Effector memory CD8-positive, alpha-beta T cell (primary cell): ENCODE measurements around the gene KIF5B.
"Not testable (repeated sequence)": the region's sequence is repeated elsewhere in the genome, so short reads cannot be mapped to it uniquely, and the experiment has no call there.

Source experiments
- ATAC-seq: fragments of 150-1000 bp; cut with Tn5 transposase; replicated peaks from 2 replicates; pipeline ENCODE4 v1.10.0; 2021; ENCODE audit warnings: mild to moderate bottlenecking, moderate library complexity
- DNase-seq, 3 experiments: peaks; one replicate each; pipeline ENCODE4 v3.0.0; 2021
- H3K27ac Mint-ChIP-seq, 2 donors: one replicate each; pipeline ENCODE4 v1.8.0; 2022; ENCODE audit warnings: mild to moderate bottlenecking in 2 of 2, mixed read lengths in 2 of 2, moderate library complexity in 2 of 2
- H3K27me3 Mint-ChIP-seq, 2 donors: one replicate each; pipeline ENCODE4 v1.8.0; 2022; ENCODE audit warnings: mixed read lengths in 2 of 2
- H3K36me3 Mint-ChIP-seq: one replicate; pipeline ENCODE4 v1.8.0; 2022; ENCODE audit warnings: mild to moderate bottlenecking, moderate library complexity, mixed read lengths; ENCODE audit not compliant: insufficient read depth
- H3K4me1 Mint-ChIP-seq, 2 donors: one replicate each; pipeline ENCODE4 v1.8.0; 2022; ENCODE audit warnings: low read depth in 2 of 2, mixed read lengths in 2 of 2
- H3K4me3 Mint-ChIP-seq, 2 donors: one replicate each; pipeline ENCODE4 v1.8.0; 2022; ENCODE audit warnings: mild to moderate bottlenecking in 2 of 2, mixed read lengths in 2 of 2, moderate library complexity in 2 of 2
- H3K9me3 Mint-ChIP-seq, 2 donors: one replicate each; pipeline ENCODE4 v1.8.0; 2022; ENCODE audit warnings: mixed read lengths in 2 of 2
- total RNA-seq, 9 experiments: gene quantifications; one replicate each; lab custom pipeline; 2026; lab: John Stamatoyannopoulos, UW

KIF5B gene
- total RNA-seq: 200 to 417 (median 312) reads per million in 9 experiments

- H3K4me1 Mint-ChIP-seq: peaks cover 21 to 46% of the 10 kb centered on the region in 2 donors
- ATAC-seq (peak; percentile 80), DNase-seq (peak; percentile 78 to 83 (median 79))
- peaks cover 20% of the 10 kb centered on the region for H3K36me3 Mint-ChIP-seq
- no peaks in the 10 kb centered on the region for H3K9me3 Mint-ChIP-seq
- H3K4me3 Mint-ChIP-seq: peak within 1 kb of the TSS; percentile 96 to 99
- H3K27me3 Mint-ChIP-seq: no peaks in the 10 kb centered on the region
- peak within 1 kb of the TSS; percentile 94 to 95 for H3K27ac Mint-ChIP-seq
Measured at GRCh38 chr10:32056136-32057035, at the start of gene KIF5B. KIF5B (minus strand) TSS chr10:32056425; CDS start chr10:32055973, 452 bp downstream.

DNA sequence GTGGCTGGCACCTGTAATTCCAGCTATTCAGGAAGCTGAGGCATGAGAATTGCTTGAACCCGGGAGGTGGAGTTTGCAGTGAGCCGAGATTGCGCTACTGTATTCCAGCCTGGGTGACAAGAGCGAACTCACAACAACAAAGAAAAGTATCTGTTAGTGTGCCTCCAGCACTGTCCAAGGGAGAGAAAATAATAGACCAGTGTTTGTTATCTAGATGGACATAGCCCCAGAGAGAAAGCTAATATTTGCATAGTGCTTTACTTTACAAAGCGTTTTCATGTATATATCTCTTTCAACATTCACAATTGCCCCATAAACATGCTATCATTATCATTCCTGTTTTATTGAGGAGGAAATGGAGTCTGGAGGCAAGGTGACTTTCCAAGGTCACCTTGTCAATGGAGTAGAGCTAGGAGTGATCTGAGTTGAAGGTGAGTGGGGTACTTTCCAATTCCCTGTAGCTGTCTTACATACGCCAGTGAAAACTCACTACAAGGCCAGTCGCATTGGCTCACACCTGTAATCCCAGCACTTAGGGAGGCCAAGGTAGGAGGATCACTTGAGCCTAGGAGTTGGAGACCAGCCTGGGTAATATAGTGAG, 49.7 kb upstream of the KIF5B start:
- DNase-seq: no peak
- Mint-ChIP-seq H3K4me1 (no peaks in the 10 kb centered on the region), H3K27ac (no peak overlapping the region), H3K36me3 (no peaks in the 10 kb centered on the region), H3K9me3 (no peaks in the 10 kb centered on the region), H3K27me3 (peaks cover 13 to 33% of the 10 kb centered on the region in 2 donors), H3K4me3 (no peak overlapping the region)
- no peak for ATAC-seq

- Mint-ChIP-seq H3K4me3 (no peak overlapping the region), H3K36me3 (no peaks in the 10 kb centered on the region), H3K27me3 (peaks cover 13 to 33% of the 10 kb centered on the region in 2 donors), H3K27ac (no peak overlapping the region), H3K9me3 (no peaks in the 10 kb centered on the region), H3K4me1 (no peaks in the 10 kb centered on the region)
- DNase-seq (no peak), ATAC-seq (no peak)
Measured at GRCh38 chr10:32104622-32105509, 48.6 kb upstream of the KIF5B start.

- H3K27ac Mint-ChIP-seq: no peak overlapping the region
- DNase-seq (no peak), ATAC-seq (no peak)
- H3K27me3 Mint-ChIP-seq: peaks cover 13 to 33% of the 10 kb centered on the region in 2 donors
- H3K4me1 Mint-ChIP-seq: no peaks in the 10 kb centered on the region
- H3K4me3 Mint-ChIP-seq: no peak overlapping the region
- H3K36me3 Mint-ChIP-seq: no peaks in the 10 kb centered on the region
- H3K9me3 Mint-ChIP-seq: no peaks in the 10 kb centered on the region
Measured at GRCh38 chr10:32104181-32104580, 48.0 kb upstream of the KIF5B start.

DNA sequence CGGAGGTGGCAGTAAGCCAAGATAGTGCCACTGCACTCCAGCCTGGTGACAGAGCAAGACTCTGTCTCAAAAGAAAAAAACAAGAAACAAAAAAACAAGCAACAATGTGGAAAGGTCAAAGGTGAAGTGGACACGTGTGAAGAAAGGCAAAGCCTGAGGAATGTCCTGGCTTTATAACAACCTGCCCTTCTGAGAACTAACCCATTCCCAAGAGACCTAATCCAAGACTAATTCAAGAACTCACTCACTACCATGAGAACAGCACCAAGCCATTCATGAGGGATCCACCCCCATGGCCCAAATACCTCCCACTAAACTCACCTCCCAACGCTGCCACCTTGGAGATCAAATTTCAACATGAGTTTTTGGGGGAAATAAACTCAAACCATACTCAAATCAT, 47.5 kb upstream of the KIF5B start:
- no peaks in the 10 kb centered on the region for H3K4me1 Mint-ChIP-seq
- no peak for DNase-seq
- no peak overlapping the region for H3K27ac Mint-ChIP-seq

GRCh38 chr10:32098566-32099259, 42.5 kb upstream of the KIF5B start:
- H3K9me3 Mint-ChIP-seq, H3K36me3 Mint-ChIP-seq, H3K27ac Mint-ChIP-seq, DNase-seq, ATAC-seq, H3K4me1 Mint-ChIP-seq, H3K4me3 Mint-ChIP-seq: not testable (repeated sequence)
- H3K27me3 Mint-ChIP-seq: peaks cover 16 to 28% of the 10 kb centered on the region in 2 donors

More for the DNA sequence above, 47.5 kb upstream of the KIF5B start:
- no peak overlapping the region for H3K4me3 Mint-ChIP-seq
- ATAC-seq: no peak
- H3K27me3 Mint-ChIP-seq: peaks cover 13 to 33% of the 10 kb centered on the region in 2 donors
- H3K9me3 Mint-ChIP-seq: no peaks in the 10 kb centered on the region
- H3K36me3 Mint-ChIP-seq: no peaks in the 10 kb centered on the region

DNA sequence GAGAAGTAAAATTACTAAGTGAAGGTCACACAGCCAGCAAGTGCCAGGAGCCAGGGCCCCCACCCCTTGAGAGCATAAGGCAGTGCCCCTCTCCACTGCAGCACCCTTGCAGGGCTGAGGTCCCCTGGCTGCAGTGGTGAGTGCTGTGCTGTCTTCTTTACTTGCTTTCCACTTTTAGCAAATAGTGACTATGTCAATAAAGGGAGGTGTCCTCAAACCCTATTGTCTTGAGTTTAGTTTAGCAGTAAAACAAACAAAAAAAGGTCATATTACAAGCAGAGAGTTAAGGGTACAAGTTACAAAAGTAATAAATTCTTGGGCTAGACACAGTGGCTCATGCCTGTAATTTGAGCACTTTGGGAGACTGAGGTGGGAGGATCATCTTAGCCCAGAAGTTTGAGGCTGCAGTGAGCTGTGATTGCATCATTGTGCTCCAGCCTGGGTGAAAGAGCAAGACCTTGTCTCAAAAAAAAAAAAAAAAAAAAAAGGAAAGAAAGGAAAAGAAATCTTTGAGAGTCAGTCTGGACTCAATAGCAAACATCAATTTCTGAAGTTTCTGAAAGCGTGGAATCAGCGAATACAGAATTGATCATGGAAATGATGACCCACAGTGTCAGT, 39.0 kb upstream of the KIF5B start:
- no peak for ATAC-seq
- H3K36me3 Mint-ChIP-seq: no peaks in the 10 kb centered on the region
- H3K9me3 Mint-ChIP-seq: no peaks in the 10 kb centered on the region
- H3K27ac Mint-ChIP-seq: no peak overlapping the region
- no peak for DNase-seq
- H3K4me1 Mint-ChIP-seq: no peaks in the 10 kb centered on the region
- peaks cover 27 to 44% of the 10 kb centered on the region in 2 donors for H3K27me3 Mint-ChIP-seq
- no peak overlapping the region for H3K4me3 Mint-ChIP-seq

- H3K27ac Mint-ChIP-seq: no peak overlapping the region
- peaks cover 36 to 46% of the 10 kb centered on the region in 2 donors for H3K27me3 Mint-ChIP-seq
- H3K36me3 Mint-ChIP-seq: no peaks in the 10 kb centered on the region
- H3K4me3 Mint-ChIP-seq: no peak overlapping the region
- DNase-seq (no peak), ATAC-seq (no peak)
- H3K4me1 Mint-ChIP-seq: no peaks in the 10 kb centered on the region
- no peaks in the 10 kb centered on the region for H3K9me3 Mint-ChIP-seq
Measured at GRCh38 chr10:32093650-32094049, 37.4 kb upstream of the KIF5B start.

GRCh38 chr10:32091046-32091445, 34.8 kb upstream of the KIF5B start:
- H3K27ac Mint-ChIP-seq: peak overlapping the region in 1 of 2 donors; percentile 26
- no peaks in the 10 kb centered on the region for H3K9me3 Mint-ChIP-seq
- ATAC-seq (no peak), DNase-seq (no peak)
- H3K4me1 Mint-ChIP-seq: no peaks in the 10 kb centered on the region
- no peaks in the 10 kb centered on the region for H3K36me3 Mint-ChIP-seq
- peaks cover 36 to 40% of the 10 kb centered on the region in 2 donors for H3K27me3 Mint-ChIP-seq
- H3K4me3 Mint-ChIP-seq: no peak overlapping the region

DNA sequence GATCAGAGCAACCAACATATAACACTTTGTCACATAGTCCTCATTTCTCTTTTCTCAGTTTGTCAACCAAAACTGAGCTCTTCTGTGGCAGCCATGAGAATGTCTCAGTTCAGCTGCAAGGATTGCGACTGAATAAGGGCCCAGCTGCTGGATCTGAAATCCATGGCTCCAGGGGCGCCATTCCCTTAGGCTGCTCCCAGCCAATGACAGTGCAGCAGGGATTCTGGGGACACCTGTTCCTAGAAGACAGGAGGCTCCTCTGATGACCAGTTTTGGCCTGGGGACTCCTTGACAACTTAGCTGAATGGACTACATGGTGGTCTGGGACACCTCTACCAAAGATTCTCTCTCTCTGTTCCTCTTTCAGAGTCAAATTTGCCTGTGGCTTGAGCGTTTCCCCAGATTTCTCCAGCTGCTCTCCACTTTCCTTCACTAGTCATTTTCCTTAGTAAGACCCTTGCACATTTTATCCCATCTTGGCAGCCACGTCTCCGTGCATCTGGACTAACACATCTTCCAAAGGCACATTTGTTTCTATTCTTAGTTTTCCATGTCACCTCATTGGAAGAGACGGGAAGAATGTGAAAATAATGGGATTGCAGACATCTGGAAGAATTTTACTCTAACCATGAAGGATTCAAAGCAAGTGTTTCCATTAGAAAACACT, 28.1 kb upstream of the KIF5B start:
- no peak for DNase-seq
- Mint-ChIP-seq H3K27ac (peak overlapping the region in 1 of 2 donors; percentile 8), H3K4me3 (no peak overlapping the region)

DNA sequence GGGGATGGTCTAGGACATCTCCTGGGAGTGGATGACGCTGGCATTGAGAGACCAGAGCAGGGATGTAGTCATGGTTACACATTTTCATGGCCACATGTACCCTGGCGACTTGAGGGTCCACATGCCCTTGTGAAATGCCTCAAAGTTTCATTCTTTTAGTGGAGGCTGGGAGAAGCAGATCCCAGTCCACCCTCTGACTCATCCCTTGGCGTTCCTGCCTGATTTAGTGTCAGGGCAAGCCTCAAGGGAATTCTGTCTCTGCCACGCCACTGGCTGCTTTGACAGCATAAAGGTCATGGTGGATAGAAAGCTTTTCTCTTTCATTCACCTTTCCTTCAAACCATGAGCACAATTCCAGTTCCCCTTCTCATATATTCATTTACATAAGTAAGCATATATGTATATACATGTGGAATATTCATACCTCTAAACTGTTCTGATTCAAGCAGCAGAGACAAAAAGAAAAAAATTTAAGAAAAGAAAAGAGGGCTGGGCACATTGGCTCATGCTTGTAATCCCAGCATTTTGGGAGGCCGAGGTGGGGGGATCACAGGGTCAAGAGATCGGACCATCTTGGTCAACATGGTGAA, 21.8 kb upstream of the KIF5B start:
- Mint-ChIP-seq H3K36me3 (no peaks in the 10 kb centered on the region), H3K27ac (no peak overlapping the region), H3K27me3 (peaks cover 4 to 9% of the 10 kb centered on the region in 2 donors), H3K4me3 (no peak overlapping the region), H3K9me3 (no peaks in the 10 kb centered on the region), H3K4me1 (no peaks in the 10 kb centered on the region)
- ATAC-seq (no peak), DNase-seq (no peak)

More for the DNA sequence above, 28.1 kb upstream of the KIF5B start:
- Mint-ChIP-seq H3K9me3 (no peaks in the 10 kb centered on the region), H3K27me3 (peaks cover 0 to 6% of the 10 kb centered on the region in 2 donors), H3K4me1 (no peaks in the 10 kb centered on the region), H3K36me3 (no peaks in the 10 kb centered on the region)
- no peak for ATAC-seq

DNA sequence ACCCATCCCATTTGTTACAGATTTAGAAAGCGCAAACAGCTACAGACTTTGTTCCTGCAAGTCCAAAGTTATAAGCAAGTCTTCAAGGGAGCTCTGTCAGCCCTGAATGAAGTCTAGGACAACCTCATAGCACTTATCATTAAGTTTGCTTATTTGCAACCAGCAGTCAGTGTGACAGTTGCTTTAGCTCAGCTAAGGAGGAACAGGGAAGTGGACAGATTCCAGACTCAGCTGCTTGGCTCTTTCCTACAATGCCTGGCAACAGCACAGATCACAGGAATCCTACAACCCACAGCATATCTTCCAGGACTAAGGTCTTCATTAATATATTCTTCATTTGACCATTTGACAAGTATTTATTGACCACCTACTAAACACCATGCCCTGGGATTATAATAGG, 17.4 kb upstream of the KIF5B start:
- Mint-ChIP-seq H3K27ac (no peak overlapping the region), H3K4me3 (no peak overlapping the region), H3K9me3 (no peaks in the 10 kb centered on the region), H3K36me3 (no peaks in the 10 kb centered on the region), H3K4me1 (no peaks in the 10 kb centered on the region), H3K27me3 (peaks cover 6 to 18% of the 10 kb centered on the region in 2 donors)
- no peak for ATAC-seq
- DNase-seq: no peak
